Globus pallidus (tissue), 1 donor: ENCODE data around the gene BAG3.
A peak's percentile ranks its signal among the peaks of the same experiment; 100 is the strongest.

Source experiments
- DNase-seq: peaks from one replicate; pipeline ENCODE4 v3.0.0-alpha.2; 2015; ENCODE audit warnings: low spot score

BAG3 gene

DNA sequence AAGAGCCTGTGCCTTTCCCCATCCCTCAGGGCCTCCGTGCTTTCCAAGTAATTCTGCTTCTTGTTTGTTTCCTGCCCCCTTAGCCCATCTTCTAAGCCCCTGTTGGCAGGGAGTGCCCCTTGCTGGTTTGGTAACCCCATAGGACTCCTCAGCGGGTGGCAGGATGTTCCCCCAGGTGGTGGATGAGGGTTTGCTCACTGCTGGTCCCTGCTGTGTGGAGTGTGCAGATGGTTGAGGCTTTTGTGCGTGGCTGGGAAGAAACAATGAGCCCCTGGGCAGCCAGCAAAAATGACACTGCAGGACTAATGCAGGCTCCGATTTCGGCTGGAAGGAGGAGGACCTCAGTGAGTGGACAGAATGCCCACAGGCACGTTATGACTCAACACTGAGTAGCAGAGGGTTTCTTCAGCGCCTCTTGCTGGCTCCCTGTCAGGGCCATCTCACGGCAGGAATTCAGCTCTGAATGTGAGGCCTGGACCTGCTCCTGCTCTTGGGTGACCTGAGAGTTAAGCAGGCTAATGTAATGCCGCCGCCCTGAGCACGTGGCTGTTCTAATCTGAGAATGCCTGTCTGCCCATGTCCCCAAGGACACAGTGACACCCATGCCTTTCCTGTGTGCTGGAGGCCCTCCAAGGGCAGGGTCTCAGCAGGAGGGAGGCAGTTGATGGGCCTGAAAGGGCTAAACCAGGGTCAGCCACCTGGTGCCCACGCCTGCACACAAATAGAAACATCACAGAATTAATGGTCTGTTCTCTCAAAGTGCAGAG lies 16.6 kb downstream of the BAG3 start:
- no peak for DNase-seq

DNA sequence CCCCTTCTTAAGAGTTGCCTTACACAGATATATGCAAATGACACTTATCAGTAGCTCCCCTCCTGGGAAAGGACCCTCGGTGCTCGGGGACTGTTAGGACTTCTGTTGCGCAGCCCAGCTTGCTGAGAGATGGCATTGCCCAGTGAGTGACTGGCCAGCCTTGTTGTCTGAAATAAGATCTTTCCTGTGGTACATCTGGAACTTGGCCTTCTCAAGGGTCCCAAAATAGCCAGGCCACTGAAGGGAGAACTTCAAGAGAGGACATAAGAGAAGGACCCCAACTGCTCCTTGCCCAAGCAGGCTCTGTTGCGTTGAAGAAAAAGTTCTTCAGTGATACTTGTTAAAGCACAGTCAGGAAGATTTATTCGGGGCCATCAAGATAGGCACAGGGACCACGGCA lies 17.3 kb downstream of the BAG3 start:
- DNase-seq = no peak

DNA sequence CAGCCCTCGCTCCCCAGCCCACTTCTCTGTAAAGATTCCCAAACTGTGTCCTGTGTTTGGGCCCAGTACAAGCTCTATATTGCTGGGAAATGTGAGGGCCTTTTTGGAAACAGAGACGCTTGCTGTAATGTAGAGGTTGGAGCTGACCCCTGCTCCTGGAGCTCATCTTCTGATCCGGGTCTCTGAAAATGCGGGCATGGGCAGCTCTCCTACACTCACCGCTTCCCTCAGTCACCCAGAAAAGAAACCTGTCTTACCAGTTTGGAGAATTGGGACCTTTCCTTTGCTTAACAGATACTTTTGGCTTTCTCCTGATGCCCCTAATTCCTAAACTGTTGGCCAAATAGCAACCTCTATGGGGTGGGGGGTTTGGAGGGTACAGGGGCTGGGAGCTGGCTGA lies 18.2 kb downstream of the BAG3 start:
- no peak for DNase-seq

GRCh38 chr10:119669975-119670640 lies 18.9 kb downstream of the BAG3 start:
- DNase-seq = no peak

- DNase-seq = no peak
These were observed 19.5 kb downstream of the BAG3 start for GRCh38 chr10:119670717-119671116.

- no peak for DNase-seq
These were observed 20.2 kb downstream of the BAG3 start for GRCh38 chr10:119671381-119671780.

GRCh38 chr10:119672291-119672690 lies 21.1 kb downstream of the BAG3 start:
- DNase-seq = no peak

DNA sequence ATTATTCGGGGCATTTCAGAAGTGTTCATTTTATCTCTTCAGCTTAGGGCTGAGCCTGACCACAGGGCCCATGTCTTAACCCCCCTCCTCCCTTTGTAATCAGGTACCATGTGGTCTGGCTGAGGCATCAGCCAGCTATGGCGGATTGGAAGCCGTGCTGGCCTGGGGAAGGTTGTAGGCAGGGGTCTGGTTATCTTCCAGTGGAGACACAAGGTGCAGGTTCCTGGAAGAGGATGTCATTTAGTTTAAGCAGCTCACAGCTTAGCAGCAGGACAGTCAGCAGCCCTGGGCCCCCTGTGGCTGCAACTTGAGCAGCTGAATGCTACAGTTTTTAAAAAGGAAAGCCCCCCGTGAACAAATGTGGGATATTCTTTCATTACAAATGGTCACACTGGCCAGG lies 22.1 kb downstream of the BAG3 start:
- DNase-seq = no peak

GRCh38 chr10:119675483-119676170 lies 24.4 kb downstream of the BAG3 start:
- no peak for DNase-seq

DNA sequence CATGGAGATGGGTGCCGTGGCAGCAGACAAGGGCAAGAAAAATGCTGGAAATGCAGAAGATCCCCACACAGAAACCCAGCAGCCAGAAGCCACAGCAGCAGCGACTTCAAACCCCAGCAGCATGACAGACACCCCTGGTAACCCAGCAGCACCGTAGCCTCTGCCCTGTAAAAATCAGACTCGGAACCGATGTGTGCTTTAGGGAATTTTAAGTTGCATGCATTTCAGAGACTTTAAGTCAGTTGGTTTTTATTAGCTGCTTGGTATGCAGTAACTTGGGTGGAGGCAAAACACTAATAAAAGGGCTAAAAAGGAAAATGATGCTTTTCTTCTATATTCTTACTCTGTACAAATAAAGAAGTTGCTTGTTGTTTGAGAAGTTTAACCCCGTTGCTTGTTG lies 25.9 kb downstream of the BAG3 start:
- DNase-seq = no peak

- no peak for DNase-seq
These were observed 26.9 kb downstream of the BAG3 start for GRCh38 chr10:119677904-119678755.

GRCh38 chr10:119679480-119679829 lies 28.3 kb downstream of the BAG3 start:
- DNase-seq = no peak

DNA sequence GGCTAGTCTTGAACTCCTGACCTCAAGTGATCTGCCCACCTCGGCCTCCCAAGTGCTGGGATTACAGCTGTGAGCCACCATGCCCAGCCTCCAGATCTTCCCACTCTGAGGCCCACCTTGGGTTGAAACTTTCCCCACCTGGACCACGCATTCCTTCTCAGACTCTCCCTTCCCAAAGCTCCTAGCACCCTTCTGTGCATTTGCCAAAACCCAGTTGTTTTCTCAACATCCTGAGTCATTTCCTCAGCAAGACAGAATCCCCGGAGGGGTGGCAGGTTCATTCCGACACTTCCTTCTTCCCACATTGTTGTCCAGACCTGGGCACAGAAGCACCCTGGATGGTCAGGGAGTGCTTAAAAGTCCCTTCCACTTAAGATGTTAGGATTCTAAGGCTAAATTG lies 28.9 kb downstream of the BAG3 start:
- no peak for DNase-seq

- DNase-seq = no peak
These were observed 29.5 kb downstream of the BAG3 start for GRCh38 chr10:119680650-119681081.

GRCh38 chr10:119686465-119687191 lies 35.4 kb downstream of the BAG3 start:
- DNase-seq = peak; percentile 74

GRCh38 chr10:119687192-119688032 lies 36.2 kb downstream of the BAG3 start:
- no peak for DNase-seq

DNA sequence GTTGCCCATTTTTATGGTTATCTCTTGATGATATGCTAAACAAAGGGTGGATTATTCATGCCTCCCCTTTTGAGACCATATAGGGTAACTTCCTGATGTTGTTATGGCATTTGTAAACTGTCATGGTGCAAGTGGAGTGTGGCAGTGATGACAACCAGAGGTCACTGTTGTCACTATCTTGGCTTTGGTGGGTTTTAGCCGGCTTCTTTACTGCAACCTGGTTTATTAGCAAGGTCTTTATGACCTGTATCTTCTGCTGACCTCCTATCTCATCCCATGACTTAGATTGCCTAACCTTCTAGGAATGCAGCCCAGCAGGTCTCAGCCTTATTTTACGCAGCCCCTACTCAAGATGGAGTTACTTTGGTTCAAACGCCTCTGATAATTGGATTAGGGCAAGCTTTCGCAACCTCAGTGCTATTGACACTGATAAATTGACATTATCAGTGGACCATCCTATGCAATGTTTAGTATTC lies 36.9 kb downstream of the BAG3 start:
- DNase-seq = no peak

- DNase-seq = no peak
These were observed 37.9 kb downstream of the BAG3 start for GRCh38 chr10:119689016-119689580.

- DNase-seq = no peak
These were observed 40.5 kb downstream of the BAG3 start for GRCh38 chr10:119691726-119692125.
